Measurements from ENCODE around the gene CDH12.

DNA sequence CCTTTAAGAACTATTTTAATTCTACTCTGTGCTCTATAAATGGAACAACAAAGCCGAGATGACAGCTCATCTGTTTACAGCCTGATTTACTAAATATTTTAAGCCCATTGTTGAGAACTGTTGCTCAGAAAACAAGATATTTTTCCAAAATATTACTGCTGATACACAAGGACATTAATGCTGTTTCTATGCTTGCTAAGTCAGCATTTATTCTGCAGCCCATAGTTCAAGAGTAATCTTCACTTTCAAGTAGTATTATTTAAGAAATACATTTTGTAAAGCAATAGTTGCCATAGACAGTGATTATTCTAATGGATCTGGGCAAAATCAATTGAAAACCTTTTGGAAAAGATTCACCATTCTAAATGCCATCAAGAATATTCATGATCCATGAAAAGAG, 208.3 kb downstream of the CDH12 start:
- TF ChIP-seq POLR2A (IDR thresholded peaks at IDR 0.05) (no peak), POLR2AphosphoS5 (IDR thresholded peaks at IDR 0.05) (no peak)
- TF ChIP-seq, protein P1, sequence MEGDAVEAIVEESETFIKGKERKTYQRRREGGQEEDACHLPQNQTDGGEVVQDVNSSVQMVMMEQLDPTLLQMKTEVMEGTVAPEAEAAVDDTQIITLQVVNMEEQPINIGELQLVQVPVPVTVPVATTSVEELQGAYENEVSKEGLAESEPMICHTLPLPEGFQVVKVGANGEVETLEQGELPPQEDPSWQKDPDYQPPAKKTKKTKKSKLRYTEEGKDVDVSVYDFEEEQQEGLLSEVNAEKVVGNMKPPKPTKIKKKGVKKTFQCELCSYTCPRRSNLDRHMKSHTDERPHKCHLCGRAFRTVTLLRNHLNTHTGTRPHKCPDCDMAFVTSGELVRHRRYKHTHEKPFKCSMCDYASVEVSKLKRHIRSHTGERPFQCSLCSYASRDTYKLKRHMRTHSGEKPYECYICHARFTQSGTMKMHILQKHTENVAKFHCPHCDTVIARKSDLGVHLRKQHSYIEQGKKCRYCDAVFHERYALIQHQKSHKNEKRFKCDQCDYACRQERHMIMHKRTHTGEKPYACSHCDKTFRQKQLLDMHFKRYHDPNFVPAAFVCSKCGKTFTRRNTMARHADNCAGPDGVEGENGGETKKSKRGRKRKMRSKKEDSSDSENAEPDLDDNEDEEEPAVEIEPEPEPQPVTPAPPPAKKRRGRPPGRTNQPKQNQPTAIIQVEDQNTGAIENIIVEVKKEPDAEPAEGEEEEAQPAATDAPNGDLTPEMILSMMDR (IDR thresholded peaks at IDR 0.05) = no peak

Data from gastroesophageal sphincter (tissue), 3 donors.